Stimulated activated CD4-positive, alpha-beta T cell treated with anti-CD3 and anti-CD28 coated beads, Interleukin-4, amount 100 ng/mL, for 1 hour (primary cell): Measurements from ENCODE around the gene CDKAL1.
"Not testable (repeated sequence)": the region's sequence is repeated elsewhere in the genome, so short reads cannot be mapped to it uniquely, and the experiment has no call there.

Source experiments
- DNase-seq: peaks from one replicate; pipeline ENCODE4 v3.0.0-alpha.2; 2020

The CDKAL1 gene

GRCh38 chr6:21240709-21241108 is 706.5 kb downstream of the CDKAL1 start:
- DNase-seq, result no peak

GRCh38 chr6:21241231-21242130 is 707.2 kb downstream of the CDKAL1 start:
- no peak for DNase-seq

- no peak for DNase-seq
Observed at GRCh38 chr6:21244897-21245470, 710.7 kb downstream of the CDKAL1 start.

- DNase-seq, result no peak
Observed at GRCh38 chr6:21245488-21245887, 711.2 kb downstream of the CDKAL1 start.

GRCh38 chr6:21246075-21246474 is 711.8 kb downstream of the CDKAL1 start:
- no peak for DNase-seq

GRCh38 chr6:21254460-21254859 is 720.2 kb downstream of the CDKAL1 start:
- DNase-seq, result not testable (repeated sequence)

- DNase-seq, result no peak
Observed at GRCh38 chr6:21256197-21256596, 721.9 kb downstream of the CDKAL1 start.

GRCh38 chr6:21257125-21257524 is 722.9 kb downstream of the CDKAL1 start:
- DNase-seq, result no peak

- no peak for DNase-seq
Observed at GRCh38 chr6:21258665-21259064, 724.4 kb downstream of the CDKAL1 start.

GRCh38 chr6:21259660-21260059 is 725.4 kb downstream of the CDKAL1 start:
- no peak for DNase-seq

GRCh38 chr6:21262504-21262903 is 728.2 kb downstream of the CDKAL1 start:
- no peak for DNase-seq

GRCh38 chr6:21263531-21264287 is 729.5 kb downstream of the CDKAL1 start:
- DNase-seq, result no peak

GRCh38 chr6:21264288-21265033 is 730.2 kb downstream of the CDKAL1 start:
- no peak for DNase-seq

- no peak for DNase-seq
Observed at GRCh38 chr6:21265034-21265729, 730.9 kb downstream of the CDKAL1 start.

- no peak for DNase-seq
Observed at GRCh38 chr6:21265730-21266044, 731.4 kb downstream of the CDKAL1 start.

GRCh38 chr6:21270636-21271201 is 736.5 kb downstream of the CDKAL1 start:
- no peak for DNase-seq

GRCh38 chr6:21271428-21272155 is 737.3 kb downstream of the CDKAL1 start:
- DNase-seq, result no peak

GRCh38 chr6:21273451-21273850 is 739.2 kb downstream of the CDKAL1 start:
- no peak for DNase-seq

- DNase-seq, result no peak
Observed at GRCh38 chr6:21274851-21275250, 740.6 kb downstream of the CDKAL1 start.

GRCh38 chr6:21277601-21278374 is 743.5 kb downstream of the CDKAL1 start:
- no peak for DNase-seq

- DNase-seq, result no peak
Observed at GRCh38 chr6:21278375-21278745, 744.1 kb downstream of the CDKAL1 start.
